ENCODE data around the gene MAN1A1.

MAN1A1 gene

DNA sequence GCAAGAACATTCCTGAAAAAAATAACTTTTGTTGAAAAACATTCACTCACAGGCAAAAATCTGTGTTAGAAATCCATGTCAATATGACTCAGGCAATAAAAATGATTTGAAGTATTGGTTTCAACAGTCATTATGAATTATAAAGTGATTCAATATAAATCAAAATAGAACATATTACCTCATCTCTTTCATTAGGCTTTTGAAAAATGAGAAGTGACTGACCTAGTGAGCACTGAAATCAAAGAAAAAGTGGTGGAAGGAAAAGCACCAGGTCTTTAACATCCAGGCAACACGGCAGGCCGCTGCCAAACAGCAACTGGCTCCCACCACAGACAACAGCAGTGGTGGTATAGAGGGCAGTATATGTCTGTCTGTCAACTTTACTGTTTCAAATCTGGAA, 68.9 kb downstream of the MAN1A1 start:
- TF ChIP-seq FOXP2 (optimal IDR thresholded peaks at IDR 0.05; ENCODE audit: borderline replicate concordance, extremely low read depth, extremely low read length, insufficient read depth): no peak
- no peak for TF ChIP-seq SIN3A (IDR thresholded peaks at IDR 0.05; ENCODE audit: borderline replicate concordance, insufficient read depth, low read length)
- TF ChIP-seq REST (IDR thresholded peaks at IDR 0.05; ENCODE audit: insufficient read depth in 1 of 2, low read depth in 2 of 2, low read length in 2 of 2): no peak
- TF ChIP-seq POLR2AphosphoS5 (IDR thresholded peaks at IDR 0.05; ENCODE audit: low read depth, low read length): no peak
- no peak for TF ChIP-seq TAF1 (IDR thresholded peaks at IDR 0.05; ENCODE audit: borderline replicate concordance, insufficient read depth, low read length)

DNA sequence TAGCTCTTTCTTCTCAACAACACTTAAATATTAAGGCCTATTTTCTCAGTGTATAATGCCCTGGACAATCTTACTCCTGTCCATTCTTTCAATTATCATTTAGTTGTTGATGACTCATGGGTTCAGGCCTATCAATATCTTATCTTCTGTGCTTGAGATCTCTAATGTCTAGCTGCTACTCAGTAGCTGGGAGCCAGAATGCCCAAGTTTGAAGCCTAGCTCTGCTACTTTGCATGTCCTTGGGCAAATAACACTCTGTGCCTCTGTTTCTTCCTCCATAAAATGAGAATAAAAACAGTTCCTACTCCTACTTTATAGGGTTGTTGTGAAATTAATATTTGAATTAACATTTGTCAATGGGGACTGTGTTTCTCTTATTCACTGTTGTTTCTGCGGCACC, 69.5 kb downstream of the MAN1A1 start:
- TF ChIP-seq POLR2AphosphoS5 (IDR thresholded peaks at IDR 0.05; ENCODE audit: low read depth, low read length) (no peak), SIN3A (IDR thresholded peaks at IDR 0.05; ENCODE audit: borderline replicate concordance, insufficient read depth, low read length) (no peak), REST (IDR thresholded peaks at IDR 0.05; ENCODE audit: insufficient read depth in 1 of 2, low read depth in 2 of 2, low read length in 2 of 2) (no peak), FOXP2 (optimal IDR thresholded peaks at IDR 0.05; ENCODE audit: borderline replicate concordance, extremely low read depth, extremely low read length, insufficient read depth) (no peak), TAF1 (IDR thresholded peaks at IDR 0.05; ENCODE audit: borderline replicate concordance, insufficient read depth, low read length) (no peak)

GRCh38 chr6:119278625-119279024, 70.9 kb downstream of the MAN1A1 start:
- TF ChIP-seq SIN3A (IDR thresholded peaks at IDR 0.05; ENCODE audit: borderline replicate concordance, insufficient read depth, low read length) (no peak), TAF1 (IDR thresholded peaks at IDR 0.05; ENCODE audit: borderline replicate concordance, insufficient read depth, low read length) (no peak), REST (IDR thresholded peaks at IDR 0.05; ENCODE audit: insufficient read depth in 1 of 2, low read depth in 2 of 2, low read length in 2 of 2) (no peak), FOXP2 (optimal IDR thresholded peaks at IDR 0.05; ENCODE audit: borderline replicate concordance, extremely low read depth, extremely low read length, insufficient read depth) (no peak)

DNA sequence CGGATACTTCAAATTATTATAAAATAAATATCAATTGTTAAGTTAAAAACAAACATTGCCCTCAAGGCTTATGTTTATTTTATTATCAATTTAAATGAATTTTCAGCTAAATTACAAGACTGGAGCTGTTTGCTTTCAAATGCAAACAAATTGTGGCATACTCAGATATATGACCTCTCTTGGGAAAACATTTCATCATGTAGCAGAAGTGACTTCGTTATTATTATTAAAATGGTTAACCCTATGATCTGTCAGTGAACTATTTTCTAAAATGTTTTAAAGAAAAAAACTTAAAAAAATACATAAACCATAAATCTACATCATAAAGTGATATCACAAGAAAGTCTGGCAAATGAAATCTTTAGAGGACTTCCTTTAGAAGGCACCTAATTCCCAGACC, 72.5 kb downstream of the MAN1A1 start:
- TF ChIP-seq POLR2AphosphoS5 (IDR thresholded peaks at IDR 0.05; ENCODE audit: low read depth, low read length): no peak
- no peak for TF ChIP-seq SIN3A (IDR thresholded peaks at IDR 0.05; ENCODE audit: borderline replicate concordance, insufficient read depth, low read length)
- no peak for TF ChIP-seq REST (IDR thresholded peaks at IDR 0.05; ENCODE audit: insufficient read depth in 1 of 2, low read depth in 2 of 2, low read length in 2 of 2)
- no peak for TF ChIP-seq FOXP2 (optimal IDR thresholded peaks at IDR 0.05; ENCODE audit: borderline replicate concordance, extremely low read depth, extremely low read length, insufficient read depth)
- TF ChIP-seq TAF1 (IDR thresholded peaks at IDR 0.05; ENCODE audit: borderline replicate concordance, insufficient read depth, low read length): no peak

DNA sequence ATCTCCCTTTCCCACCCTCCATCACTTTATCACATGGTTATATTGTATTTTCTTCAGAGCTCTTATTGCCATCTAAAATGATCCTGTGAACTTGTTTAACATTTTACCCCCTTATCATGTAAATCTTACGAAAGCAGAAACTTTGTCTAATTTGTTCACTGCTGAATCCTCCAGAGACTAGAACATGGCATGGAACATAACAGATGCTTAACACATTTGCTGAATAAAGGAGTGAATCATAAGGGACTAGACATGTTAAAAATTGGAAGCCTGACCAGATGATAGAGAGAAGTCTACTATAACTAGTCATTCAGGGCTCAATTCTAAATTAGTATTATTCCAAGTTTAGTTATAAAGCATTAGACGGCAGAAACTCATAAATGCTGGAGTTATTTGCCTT, 73.3 kb downstream of the MAN1A1 start:
- TF ChIP-seq REST (IDR thresholded peaks at IDR 0.05; ENCODE audit: insufficient read depth in 1 of 2, low read depth in 2 of 2, low read length in 2 of 2) (no peak), SIN3A (IDR thresholded peaks at IDR 0.05; ENCODE audit: borderline replicate concordance, insufficient read depth, low read length) (no peak), POLR2AphosphoS5 (IDR thresholded peaks at IDR 0.05; ENCODE audit: low read depth, low read length) (no peak), FOXP2 (optimal IDR thresholded peaks at IDR 0.05; ENCODE audit: borderline replicate concordance, extremely low read depth, extremely low read length, insufficient read depth) (no peak), TAF1 (IDR thresholded peaks at IDR 0.05; ENCODE audit: borderline replicate concordance, insufficient read depth, low read length) (no peak)
